Loucy (cell line): ENCODE results near the gene KRTAP10-12.

ENCODE experiments used
- H2AFZ ChIP-seq: fragments of 200-600 bp; sonication (generic); 2 replicates; pipeline ENCODE4 v1.6.0; 2016; ENCODE audit warnings: antibody characterized with exemption, mild to moderate bottlenecking, low read length, moderate library complexity
- H3F3A ChIP-seq: fragments of 200-600 bp; 2 replicates; pipeline ENCODE4 v1.6.0; 2016; ENCODE audit warnings: antibody characterized with exemption, low read depth, mild to moderate bottlenecking
- H3K27me3 ChIP-seq: fragments of 200-600 bp; sonication (generic); 2 replicates; pipeline ENCODE4 v1.6.1; 2014; ENCODE audit warnings: low read length, mild to moderate bottlenecking; ENCODE audit not compliant: insufficient read depth, poor library complexity, severe bottlenecking
- H3K36me3 ChIP-seq: fragments of 200-600 bp; sonication (generic); 2 replicates; pipeline ENCODE4 v1.6.1; 2016; ENCODE audit warnings: low read length; ENCODE audit not compliant: insufficient read depth
- H3K4me1 ChIP-seq: fragments of 200-600 bp; sonication (generic); 2 replicates; pipeline ENCODE4 v1.5.1; 2014; ENCODE audit warnings: low read length, mild to moderate bottlenecking; ENCODE audit not compliant: insufficient read depth, poor library complexity, severe bottlenecking
- H3K4me2 ChIP-seq: fragments of 200-600 bp; sonication (generic); 2 replicates; pipeline ENCODE4 v1.6.0; 2014; ENCODE audit warnings: antibody characterized with exemption, low read length, low read depth, mild to moderate bottlenecking; ENCODE audit not compliant: poor library complexity, severe bottlenecking
- H3K4me3 ChIP-seq: fragments of 200-600 bp; sonication (generic); 2 replicates; pipeline ENCODE4 v1.5.1; 2014; ENCODE audit warnings: low read length, mild to moderate bottlenecking, mixed read lengths; ENCODE audit not compliant: poor library complexity, severe bottlenecking
- H3K79me2 ChIP-seq: fragments of 200-600 bp; sonication (generic); 2 replicates; pipeline ENCODE4 v1.6.1; 2014; ENCODE audit warnings: low read length; ENCODE audit not compliant: insufficient read depth
- H3K9ac ChIP-seq: fragments of 200-600 bp; sonication (generic); 2 replicates; pipeline ENCODE4 v1.6.0; 2014; ENCODE audit warnings: mild to moderate bottlenecking, low read depth, low read length, moderate library complexity; ENCODE audit not compliant: poor library complexity, severe bottlenecking
- H3K9me2 ChIP-seq: fragments of 200-600 bp; sonication (generic); replicated peaks from 2 replicates; pipeline ENCODE4 v1.6.1; 2016; ENCODE audit warnings: low read depth, low read length, mixed read lengths
- H3K9me3 ChIP-seq: fragments of 200-600 bp; sonication (generic); 2 replicates; pipeline ENCODE4 v1.6.1; 2014; ENCODE audit warnings: mild to moderate bottlenecking, antibody characterized with exemption, low read length, low read depth; ENCODE audit not compliant: insufficient read depth
- H4K20me1 ChIP-seq: fragments of 200-600 bp; sonication (generic); 2 replicates; pipeline ENCODE4 v1.6.0; 2014; ENCODE audit warnings: antibody characterized with exemption, low read length, mild to moderate bottlenecking; ENCODE audit not compliant: insufficient read depth, poor library complexity, severe bottlenecking
- EZH2phosphoT487 ChIP-seq: fragments of 200-600 bp; IDR thresholded peaks from 2 replicates; pipeline ENCODE4 v1.6.1; 2018; ENCODE audit warnings: antibody characterized with exemption, mild to moderate bottlenecking, moderate library complexity, borderline replicate concordance
- TF ChIP-seq, protein P1 (sequence below): fragments of 200-600 bp; sonication (generic); conservative IDR thresholded peaks from 2 replicates; pipeline ENCODE4 v1.5.1; 2014; ENCODE audit warnings: mild to moderate bottlenecking, antibody characterized with exemption, low read length

Gene KRTAP10-12

DNA sequence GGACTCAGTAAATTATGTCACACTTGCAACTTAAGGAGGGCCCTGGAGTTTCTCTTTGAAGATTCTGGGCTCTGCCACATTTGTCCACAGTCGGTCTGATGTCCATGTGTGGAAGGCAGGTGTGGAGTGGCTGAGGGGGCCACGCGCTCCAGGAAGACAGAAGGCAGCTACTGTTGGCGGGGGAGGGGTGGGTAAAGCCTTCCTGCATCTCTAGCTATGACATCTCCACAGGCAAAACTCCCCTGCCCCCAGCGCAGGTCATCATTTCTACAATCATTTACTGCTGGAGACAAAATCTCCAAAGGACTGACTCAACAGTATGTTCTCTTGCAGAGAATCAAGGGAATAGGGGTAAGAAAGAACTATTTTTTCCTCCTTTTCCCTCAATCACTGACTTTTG lies 25.8 kb downstream of the KRTAP10-12 start:
- Histone ChIP-seq H3K9me2 (0 out of 2 replicates have a peak, but pooled peaks cover 3% of the 10 kb centered on the region), H3K4me2 (peak overlapping the region; percentile 66), H4K20me1 (no peaks in the 10 kb centered on the region), H3K27me3 (no peaks in the 10 kb centered on the region), H3K4me1 (peaks cover 9% of the 10 kb centered on the region), H3K4me3 (peak overlapping the region; percentile 54), H3K9me3 (no peaks in the 10 kb centered on the region), H2AFZ (peak overlapping the region; percentile 72), H3K36me3 (no peaks in the 10 kb centered on the region), H3K9ac (peak overlapping the region; percentile 37), H3K79me2 (no peaks in the 10 kb centered on the region), H3F3A (no peaks in the 10 kb centered on the region)
- TF ChIP-seq EZH2phosphoT487: no peak
- TF ChIP-seq, protein P1, sequence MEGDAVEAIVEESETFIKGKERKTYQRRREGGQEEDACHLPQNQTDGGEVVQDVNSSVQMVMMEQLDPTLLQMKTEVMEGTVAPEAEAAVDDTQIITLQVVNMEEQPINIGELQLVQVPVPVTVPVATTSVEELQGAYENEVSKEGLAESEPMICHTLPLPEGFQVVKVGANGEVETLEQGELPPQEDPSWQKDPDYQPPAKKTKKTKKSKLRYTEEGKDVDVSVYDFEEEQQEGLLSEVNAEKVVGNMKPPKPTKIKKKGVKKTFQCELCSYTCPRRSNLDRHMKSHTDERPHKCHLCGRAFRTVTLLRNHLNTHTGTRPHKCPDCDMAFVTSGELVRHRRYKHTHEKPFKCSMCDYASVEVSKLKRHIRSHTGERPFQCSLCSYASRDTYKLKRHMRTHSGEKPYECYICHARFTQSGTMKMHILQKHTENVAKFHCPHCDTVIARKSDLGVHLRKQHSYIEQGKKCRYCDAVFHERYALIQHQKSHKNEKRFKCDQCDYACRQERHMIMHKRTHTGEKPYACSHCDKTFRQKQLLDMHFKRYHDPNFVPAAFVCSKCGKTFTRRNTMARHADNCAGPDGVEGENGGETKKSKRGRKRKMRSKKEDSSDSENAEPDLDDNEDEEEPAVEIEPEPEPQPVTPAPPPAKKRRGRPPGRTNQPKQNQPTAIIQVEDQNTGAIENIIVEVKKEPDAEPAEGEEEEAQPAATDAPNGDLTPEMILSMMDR: no peak

DNA sequence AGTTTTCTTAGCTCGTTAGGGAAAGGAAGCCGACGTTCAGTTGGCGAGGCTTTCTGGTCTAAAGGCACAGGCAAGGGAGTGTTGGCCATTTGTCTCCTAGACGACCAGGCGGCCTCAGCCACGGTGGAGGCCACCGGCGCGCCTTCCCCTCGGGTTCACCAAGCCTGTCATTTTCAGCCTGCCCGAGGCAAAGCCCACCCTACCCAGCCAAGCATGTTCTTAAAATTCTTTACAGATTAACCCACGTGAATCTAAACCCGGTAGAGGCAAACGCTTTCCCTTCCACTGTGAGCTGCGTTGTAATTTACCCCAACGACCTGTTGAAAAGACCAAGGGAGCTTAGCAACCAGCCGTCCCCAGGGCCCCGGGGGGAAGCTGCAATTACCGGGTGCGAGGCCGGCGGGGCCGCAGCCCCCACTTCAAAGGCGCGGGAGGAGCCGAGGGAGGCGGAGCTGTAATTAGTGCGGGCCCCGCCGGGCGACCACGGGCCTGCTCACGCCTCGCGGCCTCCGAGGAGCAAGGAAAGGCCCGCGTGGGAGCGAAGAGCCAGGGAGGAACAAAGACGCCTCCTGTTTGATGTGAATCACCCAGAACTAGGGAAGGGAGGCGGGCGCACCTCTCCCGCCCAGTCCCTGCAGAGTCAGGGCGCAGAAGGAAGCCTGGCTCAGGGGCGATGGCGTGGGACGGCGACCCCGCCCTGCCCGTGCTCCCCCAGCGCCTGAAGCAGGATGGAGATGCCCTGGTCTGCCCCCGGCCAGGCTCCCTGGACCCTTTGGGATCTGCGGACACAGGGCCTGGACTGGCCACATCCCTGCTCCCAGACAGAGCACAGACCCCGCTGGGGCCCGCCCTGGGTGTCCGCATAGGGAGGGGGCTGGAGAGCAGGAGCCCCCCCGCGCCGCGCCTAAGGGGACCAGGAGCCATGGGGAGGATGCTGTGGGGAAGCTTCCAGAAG lies 26.5 kb downstream of the KRTAP10-12 start:
- no peaks in the 10 kb centered on the region for H3K36me3 ChIP-seq
- no peaks in the 10 kb centered on the region for H3F3A ChIP-seq
- H4K20me1 ChIP-seq: no peaks in the 10 kb centered on the region
- H3K27me3 ChIP-seq: no peaks in the 10 kb centered on the region
- H3K9me3 ChIP-seq: no peaks in the 10 kb centered on the region
- H3K9ac ChIP-seq: peak overlapping the region; percentile 37
- TF ChIP-seq, protein P1: no peak
- no peak for TF ChIP-seq EZH2phosphoT487
- peak overlapping the region; percentile 54 for H3K4me3 ChIP-seq
- H2AFZ ChIP-seq: peak overlapping the region; percentile 72
- peaks cover 9% of the 10 kb centered on the region for H3K4me1 ChIP-seq
- H3K9me2 ChIP-seq: no peaks in the 10 kb centered on the region
- H3K79me2 ChIP-seq: no peaks in the 10 kb centered on the region
- H3K4me2 ChIP-seq: peak overlapping the region; percentile 66

DNA sequence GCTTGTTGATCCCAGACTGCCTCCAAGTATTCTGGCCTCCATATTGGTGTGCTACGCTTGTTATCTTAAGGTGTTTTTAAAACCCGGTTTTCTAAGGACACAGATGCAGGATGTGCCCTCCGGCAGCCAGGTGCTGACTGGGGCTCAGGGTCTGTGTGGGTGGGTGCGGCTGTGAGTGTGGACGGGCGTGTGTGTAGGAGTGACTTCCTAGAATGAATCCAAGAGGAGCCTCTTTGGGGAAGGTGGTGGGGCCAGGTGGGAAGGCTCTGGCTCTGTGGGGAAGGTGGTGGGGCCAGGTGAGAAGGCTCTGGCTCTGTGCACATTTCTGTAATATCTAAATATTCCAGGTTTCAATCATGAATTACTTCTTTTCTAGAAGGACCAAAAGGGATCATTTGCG lies 27.2 kb downstream of the KRTAP10-12 start:
- no peaks in the 10 kb centered on the region for H4K20me1 ChIP-seq
- no peaks in the 10 kb centered on the region for H3F3A ChIP-seq
- H3K4me2 ChIP-seq: no peak overlapping the region
- no peak overlapping the region for H3K4me3 ChIP-seq
- no peaks in the 10 kb centered on the region for H3K27me3 ChIP-seq
- H2AFZ ChIP-seq: no peak overlapping the region
- peaks cover 9% of the 10 kb centered on the region for H3K4me1 ChIP-seq
- no peaks in the 10 kb centered on the region for H3K9me3 ChIP-seq
- no peaks in the 10 kb centered on the region for H3K79me2 ChIP-seq
- H3K36me3 ChIP-seq: no peaks in the 10 kb centered on the region
- H3K9ac ChIP-seq: no peak overlapping the region
- TF ChIP-seq, protein P1: no peak
- TF ChIP-seq EZH2phosphoT487: no peak
- H3K9me2 ChIP-seq: no peaks in the 10 kb centered on the region
